UCSD-AML1 (cell line): ENCODE results near the gene PBX1.

Source experiments
- DNase-seq: peaks from one replicate; lab custom pipeline; 2025; ENCODE audit not compliant: unreplicated experiment; lab: John Stamatoyannopoulos, UW

Gene PBX1

DNA sequence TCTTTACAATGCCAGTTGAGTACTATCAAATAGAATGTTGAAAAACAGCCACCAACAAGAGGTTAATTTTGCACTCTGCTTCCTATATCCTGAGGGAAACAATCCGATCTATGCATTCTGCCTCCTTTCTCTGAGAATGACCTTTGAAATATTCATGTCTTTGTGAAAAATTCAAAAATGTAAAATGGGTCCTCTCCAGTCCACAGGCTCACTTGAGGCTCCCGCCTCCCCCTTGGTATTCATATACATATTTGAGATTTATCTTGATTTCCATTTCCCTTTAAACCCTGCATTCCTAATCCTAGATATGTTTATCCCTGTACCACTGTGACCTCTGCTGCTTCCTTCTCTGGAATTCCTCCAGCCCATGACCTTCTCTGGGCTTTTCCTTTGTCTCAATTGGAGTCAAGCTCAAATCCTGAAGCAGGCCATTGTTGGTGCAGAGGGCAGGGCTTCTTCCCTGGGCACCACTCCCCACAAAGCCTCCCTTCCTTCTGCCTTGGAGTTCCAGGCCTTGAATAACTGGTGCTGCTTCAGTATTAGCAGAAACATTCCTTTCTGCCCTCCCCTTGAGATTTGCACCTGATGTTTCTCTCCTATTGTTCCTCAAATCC is 296.8 kb downstream of the PBX1 start:
- no peak for DNase-seq

DNA sequence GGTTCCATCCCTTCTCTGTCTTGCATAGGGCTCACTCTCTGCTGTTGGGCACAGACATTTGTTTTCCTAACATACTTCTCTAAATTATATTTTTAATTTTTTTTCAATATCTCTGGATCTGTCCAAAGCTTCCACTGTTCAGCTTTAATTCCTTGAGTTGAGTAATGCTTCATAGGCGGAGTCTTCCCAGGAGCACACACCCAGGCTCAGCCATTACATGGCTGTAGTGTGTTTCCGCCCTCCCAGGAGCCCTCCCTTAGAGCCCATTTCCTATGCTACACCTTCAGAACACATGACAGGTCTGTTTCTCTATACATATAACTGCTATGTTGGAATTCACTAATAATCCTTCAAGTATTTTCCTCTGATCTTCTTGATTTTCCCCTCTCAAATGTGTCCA is 297.4 kb downstream of the PBX1 start:
- no peak for DNase-seq

DNA sequence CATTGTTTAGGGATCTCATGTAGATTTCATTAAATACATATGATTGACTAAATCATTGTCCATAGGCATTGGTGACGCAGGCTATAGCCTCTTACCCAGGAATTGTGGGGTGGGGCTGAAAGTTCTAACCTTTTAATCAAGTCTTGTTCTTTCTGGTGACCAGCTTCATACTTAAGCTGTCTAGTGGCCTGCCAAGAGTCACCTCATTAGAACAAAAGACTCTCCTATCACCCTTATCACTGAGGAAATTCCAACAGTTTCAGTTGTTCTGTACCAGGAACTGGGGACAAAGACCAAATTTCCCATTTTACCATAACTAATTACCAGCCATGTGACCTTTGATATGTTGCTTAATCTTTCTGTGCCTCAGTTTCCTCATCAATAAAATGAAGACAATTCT is 298.5 kb downstream of the PBX1 start:
- DNase-seq: no peak

DNA sequence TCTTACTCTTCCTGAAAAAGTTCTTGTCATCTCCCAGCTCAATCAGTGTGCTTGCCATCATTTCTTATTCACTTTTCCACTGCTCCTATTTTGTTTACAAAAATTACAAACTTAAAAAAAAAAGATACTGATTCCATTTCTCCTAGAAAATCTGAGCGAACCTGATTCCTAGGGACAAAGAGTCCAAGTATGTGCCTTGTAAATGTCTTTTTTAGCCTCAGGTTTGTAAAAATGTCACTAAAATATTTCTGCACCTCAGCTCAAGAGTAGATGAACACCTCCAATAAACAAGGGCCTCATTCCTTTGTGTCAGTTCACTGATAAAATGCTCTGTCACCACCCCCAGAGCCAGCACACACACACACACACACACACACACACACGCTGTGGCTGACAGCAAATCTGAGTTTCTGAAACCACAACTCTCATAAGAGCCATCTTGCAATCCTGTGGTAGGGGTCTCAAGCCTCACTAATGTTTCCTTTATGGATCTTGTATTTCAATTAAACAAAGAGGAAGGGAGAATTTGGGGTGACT is 299.2 kb downstream of the PBX1 start:
- no peak for DNase-seq

DNA sequence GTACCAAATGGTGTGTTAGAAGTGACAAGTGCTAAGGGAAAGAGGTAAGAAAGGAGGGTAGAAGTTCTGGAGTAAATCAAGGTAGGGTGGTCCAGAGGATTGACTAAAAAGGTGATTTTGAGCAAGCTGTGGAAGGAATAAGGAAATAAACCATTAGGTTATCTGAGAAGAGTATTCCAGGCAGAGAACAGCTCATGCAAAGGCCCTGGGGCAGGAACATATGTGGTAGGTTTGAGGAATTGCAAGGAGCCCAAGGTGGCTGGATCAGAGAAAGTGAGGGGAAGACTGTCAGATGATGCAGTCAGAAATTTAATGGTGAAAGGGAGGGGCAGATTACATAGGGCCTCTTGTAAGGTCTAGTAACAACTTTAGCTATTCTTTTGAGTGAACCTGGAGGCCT is 302.6 kb downstream of the PBX1 start:
- no peak for DNase-seq

DNA sequence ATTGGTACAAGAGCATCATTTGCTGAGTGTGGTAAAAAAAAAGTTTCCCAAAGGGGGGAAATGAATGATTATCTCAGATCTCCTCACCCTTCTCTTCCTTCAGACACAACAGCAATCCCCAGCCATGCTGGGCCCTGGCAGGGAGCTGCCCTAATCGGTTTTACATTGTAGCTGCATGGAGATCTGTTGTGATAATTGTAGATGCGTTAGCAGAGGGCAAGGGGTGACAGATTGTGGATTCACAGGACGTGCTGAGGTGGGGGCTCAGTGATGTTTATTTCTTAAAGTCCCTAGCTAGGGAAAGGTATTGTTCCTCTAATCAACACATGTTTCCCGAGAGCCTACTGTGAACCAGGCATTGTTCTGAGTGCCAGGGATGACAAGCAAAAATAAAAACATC is 304.1 kb downstream of the PBX1 start:
- no peak for DNase-seq

DNA sequence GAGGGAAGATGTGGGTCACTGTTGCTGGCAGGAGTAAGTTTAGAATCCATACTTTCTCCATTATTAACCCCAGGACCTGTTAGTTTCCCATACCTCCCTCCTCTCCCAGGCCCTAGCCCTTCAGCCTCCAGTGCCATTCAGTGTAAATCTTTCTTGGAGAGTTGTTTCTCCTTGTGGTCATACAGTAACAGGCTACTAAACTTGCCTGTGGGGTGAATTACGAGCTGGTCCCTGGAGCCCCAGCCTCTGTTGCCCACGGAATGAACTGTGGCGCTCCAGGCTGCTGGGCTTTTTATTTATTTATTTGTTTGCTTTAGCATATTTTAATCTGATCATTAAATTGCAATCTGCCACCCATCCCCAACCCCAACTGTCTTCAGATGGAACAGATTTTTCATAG is 305.2 kb downstream of the PBX1 start:
- no peak for DNase-seq

DNA sequence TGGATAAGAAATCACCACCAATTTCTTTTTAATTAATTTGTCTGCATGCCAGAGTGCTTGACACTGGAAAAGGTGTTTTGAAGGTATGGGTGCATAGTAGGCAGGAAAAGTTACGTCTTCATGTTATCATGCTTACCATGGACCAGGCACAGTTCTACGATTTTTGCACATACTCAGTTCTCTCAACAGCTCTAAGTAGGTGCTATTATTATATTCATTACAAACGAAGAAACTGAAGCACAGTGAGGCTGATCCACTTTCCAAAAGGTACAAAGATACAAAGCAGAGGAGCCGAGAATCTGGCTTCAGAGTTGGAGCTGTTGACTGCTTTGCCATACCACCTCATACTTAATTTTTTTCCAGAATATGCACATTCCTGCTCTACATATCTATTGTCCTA is 306.4 kb downstream of the PBX1 start:
- no peak for DNase-seq

DNA sequence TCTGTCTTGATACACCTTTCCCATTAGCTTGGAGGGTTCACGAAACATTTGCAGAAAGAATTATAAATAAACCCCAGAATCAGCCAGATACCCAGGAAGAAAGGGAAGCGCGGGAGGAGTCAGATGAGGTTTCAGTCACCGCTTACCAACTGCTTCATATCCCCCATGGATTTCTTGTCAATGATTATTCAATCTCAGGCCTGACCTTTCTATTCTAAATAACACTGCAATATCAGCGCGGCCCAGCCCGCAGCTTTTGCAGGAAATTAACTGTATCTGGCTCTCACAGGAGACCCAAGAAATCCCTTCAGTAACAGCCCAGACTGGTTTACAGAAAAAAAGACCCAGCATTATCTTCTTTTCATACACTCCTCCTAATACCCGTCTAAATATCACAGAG is 308.6 kb downstream of the PBX1 start:
- DNase-seq: no peak

DNA sequence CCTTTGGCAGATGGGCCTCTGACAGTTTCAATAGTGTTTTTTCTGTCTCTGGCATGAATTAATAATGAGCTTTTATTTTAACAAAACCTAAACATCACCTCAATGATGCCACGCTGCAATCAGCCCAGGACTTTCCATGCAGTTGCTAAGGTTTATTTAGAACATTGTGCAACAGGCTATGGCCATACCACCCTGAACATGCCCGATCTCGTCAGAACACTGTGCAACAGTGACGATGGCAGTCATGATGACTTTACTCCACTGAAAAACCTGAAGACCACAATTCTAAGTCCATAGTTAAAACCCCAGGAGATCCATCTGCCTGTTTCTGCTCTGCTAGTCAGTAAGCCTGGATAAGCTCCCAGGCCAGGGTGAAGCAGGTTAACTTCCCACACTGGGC is 310.0 kb downstream of the PBX1 start:
- no peak for DNase-seq

DNA sequence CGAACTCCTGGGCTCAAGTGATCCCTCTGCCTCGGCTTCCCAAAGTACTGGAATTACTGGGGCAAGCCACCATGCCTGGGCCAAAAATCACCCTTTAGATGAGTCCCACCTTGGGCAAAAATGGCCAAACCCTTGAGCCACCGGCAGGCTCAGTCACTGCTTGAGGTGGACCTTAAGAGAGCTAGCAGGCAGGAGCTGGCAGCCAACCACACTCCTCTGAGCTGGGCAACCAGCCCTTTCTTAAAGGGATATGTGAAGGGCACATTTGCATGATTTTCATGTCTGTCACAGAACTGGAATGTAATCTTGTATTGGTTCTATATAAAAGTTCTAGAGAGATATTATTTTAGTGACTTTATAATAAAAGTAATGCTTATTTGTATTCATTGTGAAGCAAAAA is 316.5 kb downstream of the PBX1 start:
- no peak for DNase-seq

DNA sequence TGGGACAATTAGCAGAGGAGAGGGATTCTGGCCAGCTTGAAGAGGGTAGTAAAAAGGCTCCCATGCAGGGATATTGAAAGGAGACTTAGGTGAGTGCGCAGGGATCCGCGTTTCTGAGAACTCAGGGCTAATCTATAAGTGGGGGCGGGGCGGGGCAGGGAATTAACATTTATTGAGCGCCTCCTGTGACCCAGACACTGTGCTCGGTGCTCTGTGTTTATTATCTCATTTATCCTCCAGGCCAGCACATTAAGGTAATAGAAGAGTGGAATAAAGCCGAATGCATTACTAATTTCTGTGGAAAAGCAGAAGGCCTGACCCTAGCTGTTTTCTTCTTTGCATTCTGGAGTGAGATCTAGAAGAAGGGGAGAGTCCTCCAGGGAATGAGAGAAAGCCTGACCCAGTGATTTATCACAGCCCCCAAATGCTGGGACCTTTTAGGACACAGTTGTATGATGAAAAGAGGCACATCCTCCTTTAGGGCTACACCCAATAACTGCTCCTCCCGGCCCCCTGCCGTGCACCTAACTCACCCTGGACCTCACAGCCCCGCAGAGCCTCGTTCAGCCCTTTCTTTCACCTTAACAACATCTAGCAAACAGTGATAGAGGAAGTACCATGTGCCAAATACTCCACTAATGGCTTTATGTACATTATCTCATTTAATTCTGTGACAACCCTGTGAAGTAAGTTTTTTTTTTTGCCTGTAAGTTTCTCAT is 317.6 kb downstream of the PBX1 start:
- no peak for DNase-seq

DNA sequence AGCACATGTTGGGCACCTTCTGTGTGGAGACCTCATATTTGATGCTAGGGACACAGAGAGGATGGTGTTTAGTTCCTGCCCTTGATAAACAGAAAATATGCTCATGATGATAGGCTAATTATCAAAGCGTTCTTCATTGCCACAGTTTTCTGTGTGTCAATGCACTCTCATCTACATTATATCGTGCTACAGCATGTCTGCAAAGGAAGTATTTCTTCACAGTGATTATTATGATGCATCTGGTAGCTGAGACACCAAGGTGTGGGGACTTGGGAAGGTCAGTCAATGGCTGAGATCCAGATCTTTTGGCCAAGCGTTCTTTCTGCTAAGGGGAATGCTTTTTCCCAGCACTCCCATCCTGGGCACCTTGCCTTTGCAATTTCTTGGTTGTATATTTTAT is 321.2 kb downstream of the PBX1 start:
- DNase-seq: no peak

DNA sequence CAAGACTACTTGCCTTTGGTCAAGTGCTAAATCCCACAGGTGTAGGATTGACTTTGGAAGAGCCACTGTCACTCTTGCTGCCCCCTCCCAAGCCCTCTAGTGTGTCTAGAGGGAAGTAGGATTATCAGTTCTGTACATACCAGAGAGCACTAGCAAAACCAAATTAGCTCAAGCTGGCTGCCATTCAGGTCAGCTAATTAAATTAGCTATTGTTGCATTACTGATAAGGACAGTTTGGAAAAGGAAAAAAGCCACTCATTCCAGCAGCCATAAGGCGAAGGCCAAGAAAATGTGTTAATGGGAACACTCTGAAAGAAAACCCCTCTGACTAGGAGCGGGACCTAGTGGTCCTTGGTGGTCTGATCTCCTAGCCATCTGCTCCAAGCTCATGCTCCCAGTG is 321.7 kb downstream of the PBX1 start:
- DNase-seq: no peak

DNA sequence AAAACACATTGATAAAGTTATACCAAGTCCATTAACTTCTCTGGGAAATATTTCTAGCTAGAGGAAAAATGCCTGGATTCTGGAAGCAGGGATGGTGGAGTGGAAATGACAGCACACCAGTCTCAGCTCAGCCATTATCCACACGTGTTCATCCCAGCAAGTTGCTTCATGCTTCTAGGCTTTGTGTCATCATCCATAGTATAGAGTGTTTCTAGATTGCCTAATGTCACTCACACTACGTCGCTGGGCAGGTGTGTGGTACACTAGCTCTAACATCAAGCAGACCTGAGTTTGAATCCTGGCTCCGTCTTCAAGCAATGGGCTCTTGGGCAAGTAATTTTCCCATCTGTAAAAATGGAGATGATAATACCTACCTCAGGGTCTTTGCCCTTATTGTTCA is 326.3 kb downstream of the PBX1 start:
- no peak for DNase-seq

DNA sequence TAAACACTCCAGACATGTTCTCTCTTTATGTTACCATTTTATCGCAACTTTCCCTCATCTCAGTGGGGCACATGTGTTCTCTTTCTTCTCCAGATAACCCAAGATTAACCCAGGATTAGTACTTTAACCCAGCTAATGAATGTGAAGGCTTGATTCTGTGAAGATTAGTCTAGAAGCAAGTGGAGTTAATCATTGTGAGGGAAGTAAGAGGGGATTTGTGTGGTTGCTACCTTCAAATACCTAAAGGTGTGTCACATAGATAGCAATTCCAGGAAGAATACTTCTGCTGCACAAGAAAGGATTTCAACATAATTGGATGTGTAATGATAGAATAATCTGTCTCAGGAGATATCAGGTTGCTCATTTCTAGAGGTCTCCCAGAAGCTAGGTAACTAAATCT is 327.1 kb downstream of the PBX1 start:
- DNase-seq: no peak

DNA sequence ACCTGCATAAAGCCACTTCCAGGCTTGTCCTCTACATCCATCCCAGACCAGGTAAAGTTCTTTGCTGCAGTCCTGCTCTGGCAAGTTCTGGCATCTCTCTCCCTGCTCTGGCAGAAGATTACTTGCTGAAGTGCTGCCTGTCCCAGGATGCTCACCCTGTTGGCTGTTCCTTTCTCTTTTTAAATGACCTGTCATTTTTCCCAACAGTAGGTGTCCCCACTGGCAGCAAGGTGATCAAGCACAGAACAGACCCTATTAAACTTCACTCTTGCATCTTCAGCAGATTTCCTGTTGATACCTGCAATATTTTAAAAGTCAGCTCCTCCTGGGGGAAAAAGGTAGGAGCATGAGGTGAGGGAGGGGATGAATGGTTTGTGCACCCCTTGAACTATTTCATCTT is 332.6 kb downstream of the PBX1 start:
- DNase-seq: no peak

DNA sequence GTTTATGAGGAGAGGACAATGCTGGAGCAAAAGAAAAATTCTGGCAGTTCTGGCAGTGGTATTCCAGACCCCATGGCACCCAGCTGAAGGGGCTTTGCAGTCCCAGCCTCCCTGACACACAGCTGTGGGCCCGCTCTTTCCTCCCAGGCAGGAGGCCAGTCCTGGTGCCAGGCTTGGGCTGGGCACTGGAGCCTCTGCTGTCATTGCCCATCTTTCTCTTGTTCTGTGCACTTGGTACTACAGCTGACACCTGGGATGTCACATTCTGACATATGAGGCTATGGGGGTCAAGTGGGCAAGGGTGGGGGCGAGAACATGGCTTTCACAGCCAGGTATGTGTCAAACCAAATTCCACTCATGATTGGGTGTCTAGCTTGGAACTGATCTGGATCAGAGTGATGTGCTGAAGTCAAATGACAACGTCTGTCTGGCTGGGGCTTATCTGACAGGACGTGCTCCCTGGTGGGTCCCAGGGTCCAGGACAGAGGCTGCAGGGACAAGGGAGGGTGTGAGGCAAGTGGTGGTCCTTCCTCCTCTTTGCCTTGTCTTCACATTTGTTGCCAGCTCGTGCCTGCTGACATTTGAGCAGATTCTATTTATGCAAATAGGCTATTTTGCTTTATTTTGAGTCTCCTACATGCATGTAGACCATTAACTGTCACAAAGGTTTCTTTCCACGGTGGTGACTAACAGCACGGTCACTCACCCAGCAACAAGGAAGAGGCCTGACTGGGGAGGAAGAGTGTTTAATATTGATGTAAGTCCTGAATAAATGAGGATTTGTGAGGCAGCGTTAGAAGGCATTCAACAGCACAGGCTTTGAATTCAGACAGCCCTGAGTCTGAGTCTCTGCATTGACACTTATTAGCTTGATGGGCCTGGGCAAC is 336.3 kb downstream of the PBX1 start:
- no peak for DNase-seq

DNA sequence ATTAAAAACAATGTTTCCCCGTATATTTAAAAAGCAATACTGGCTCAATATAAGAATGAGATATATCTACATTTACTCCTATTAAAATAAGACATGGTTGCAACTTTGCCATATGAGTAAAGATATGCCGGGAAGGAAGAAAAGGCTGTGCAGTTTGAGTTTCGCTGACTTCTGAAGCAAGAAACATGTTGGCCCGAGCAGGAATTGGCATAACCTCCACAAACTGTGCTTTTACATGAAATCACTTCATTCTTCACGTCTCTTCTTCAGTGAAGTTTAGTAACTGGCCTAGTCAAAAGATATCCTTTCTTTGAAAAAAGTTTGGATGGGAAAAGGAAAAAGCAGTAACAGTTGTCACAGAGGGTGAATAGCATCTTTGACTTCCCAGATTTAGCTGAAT is 342.0 kb downstream of the PBX1 start:
- DNase-seq: no peak
